Tibial nerve (tissue), 4 donors: ENCODE data around the gene FAM9C. TPM values are rescaled to one million over a fixed set of nuclear protein-coding genes. Genes with fewer than 3 reads are reported as not detected.
"Not testable (repeated sequence)": the region's sequence is repeated elsewhere in the genome, so short reads cannot be mapped to it uniquely, and the experiment has no call there.

Experiments used
- DNase-seq, 2 donors: peaks; one replicate each; pipeline ENCODE4 v3.0.0-alpha.2; 2019; ENCODE audit warnings: low spot score in 2 of 2
- H3K27ac ChIP-seq, 4 donors: fragments of 200-600 bp; sonication (generic) in 3 of 4; one replicate each; pipeline ENCODE4 v1.5.1; 2017 to 2019; ENCODE audit warnings: mild to moderate bottlenecking in 1 of 4
- H3K27me3 ChIP-seq, 2 donors: fragments of 200-600 bp; sonication (generic) in 1 of 2; one replicate each; pipeline versions ENCODE4 v1.5.1 to v1.6.0; 2017 to 2019
- H3K36me3 ChIP-seq, 3 donors: fragments of 200-600 bp; sonication (generic); one replicate each; pipeline ENCODE4 v1.5.1; 2018 to 2019
- H3K4me1 ChIP-seq, 4 donors: fragments of 200-600 bp; sonication (generic) in 3 of 4; one replicate each; pipeline ENCODE4 v1.5.1; 2017 to 2019
- H3K4me3 ChIP-seq, 4 donors: fragments of 200-600 bp; sonication (generic) in 3 of 4; one replicate each; pipeline ENCODE4 v1.5.1; 2017 to 2019; ENCODE audit warnings: mild to moderate bottlenecking in 1 of 4, moderate library complexity in 1 of 4
- H3K9me3 ChIP-seq, 4 donors: fragments of 200-600 bp; sonication (generic) in 3 of 4; one replicate each; pipeline ENCODE4 v1.5.1; 2017 to 2019
- EP300 ChIP-seq, 2 donors: sonication (generic); formaldehyde crosslinking; IDR thresholded peaks; one replicate each; pipeline ENCODE4 v1.6.1; 2017; ENCODE audit warnings: antibody characterized with exemption in 2 of 2, mild to moderate bottlenecking in 1 of 2
- POLR2A ChIP-seq, 2 donors: fragments of 450-650 bp; IDR thresholded peaks; one replicate each; pipeline ENCODE4 v1.6.1; 2017; ENCODE audit warnings: antibody characterized with exemption in 2 of 2, mild to moderate bottlenecking in 2 of 2, moderate library complexity in 2 of 2
- WGBS, 2 donors: methylation state at CpG; one replicate each; pipeline ENCODE4 v1.1.5; 2018; 5-methylcytosine and 5-hydroxymethylcytosine counted together
- total RNA-seq, 4 donors: library from RNA; depleted of rRNA; stranded (reverse); fragments of >200 nt; gene quantifications; one replicate each; pipeline ENCODE4 v1.1.0, GENCODE V29; 2016
- TF ChIP-seq, protein P1 (sequence below), 5 experiments: fragments of 200-600 bp in 3 of 5; fragments of 450-650 bp in 2 of 5; sonication (generic) in 3 of 5; IDR thresholded peaks; one replicate each; pipeline ENCODE4 v1.5.1; 2016 to 2019; ENCODE audit warnings: antibody characterized with exemption in 5 of 5, mild to moderate bottlenecking in 3 of 5, moderate library complexity in 2 of 5

FAM9C gene
- total RNA-seq, 4 donors from 2014 or later: not detected

DNA sequence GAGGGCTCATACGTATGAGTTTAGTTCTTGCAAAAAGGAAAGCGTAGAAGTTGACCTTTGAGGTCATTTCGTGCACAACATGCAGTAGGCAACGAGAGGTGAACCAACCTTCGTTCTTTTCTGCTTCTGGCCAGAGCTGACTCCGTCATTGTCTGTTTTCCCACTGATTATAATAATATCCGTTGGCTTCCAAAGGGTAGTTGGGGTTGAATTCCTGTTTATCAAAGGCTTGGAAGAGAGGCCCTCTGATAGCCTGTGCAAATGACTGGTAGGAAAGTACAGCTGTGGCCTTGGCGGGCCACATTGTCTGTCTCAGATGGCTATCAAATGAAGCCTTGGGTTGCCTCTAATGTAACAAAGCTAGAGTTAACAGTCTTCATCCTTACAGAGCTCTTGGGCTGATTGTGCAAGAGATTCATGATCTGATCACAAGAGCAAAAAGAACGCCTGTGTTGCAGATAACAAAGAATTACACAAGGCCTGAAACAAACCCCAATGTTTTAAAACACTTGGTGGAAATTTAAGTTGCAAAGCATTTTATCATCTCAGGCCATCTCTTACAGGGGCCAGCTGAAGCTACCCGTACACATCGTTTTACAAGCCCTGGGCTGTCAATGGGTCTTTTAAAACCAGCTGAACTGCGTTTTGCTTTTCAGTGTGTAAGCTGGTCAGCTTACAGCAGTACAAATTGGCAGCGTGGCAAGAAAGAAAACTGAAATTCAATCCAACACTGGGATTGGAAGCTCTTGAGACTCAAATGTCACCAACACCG, 46.1 kb upstream of the FAM9C start:
- Histone ChIP-seq H3K4me3 (no peak overlapping the region), H3K27me3 (no peaks in the 10 kb centered on the region)
- 52 to 61% methylated on average over 13 to 14 of the region's 14 CpGs for WGBS, 2 donors

DNA sequence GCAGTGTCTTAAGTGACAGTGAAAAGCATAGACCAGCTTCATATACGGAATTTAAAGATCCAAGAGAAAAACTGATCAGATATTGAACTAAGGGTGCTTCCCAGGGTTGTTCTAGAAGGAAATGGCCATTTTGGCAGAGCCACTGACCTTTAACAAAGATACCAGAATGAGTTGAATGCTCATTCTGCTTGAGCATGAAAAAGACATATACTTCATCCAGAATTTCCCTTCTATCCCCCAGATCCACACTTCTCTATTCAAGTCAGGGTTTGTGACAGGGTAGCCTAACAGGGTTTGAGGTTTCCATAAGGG, 45.6 kb upstream of the FAM9C start:
- Histone ChIP-seq H3K27ac (peak overlapping the region in 3 of 4 donors; percentile 76 to 84 (median 76)), H3K36me3 (no peaks in the 10 kb centered on the region), H3K4me3 (no peak overlapping the region), H3K4me1 (peaks cover 0 to 16% (median 2%) of the 10 kb centered on the region in 4 donors), H3K9me3 (no peaks in the 10 kb centered on the region), H3K27me3 (no peaks in the 10 kb centered on the region)
- TF ChIP-seq, protein P1, sequence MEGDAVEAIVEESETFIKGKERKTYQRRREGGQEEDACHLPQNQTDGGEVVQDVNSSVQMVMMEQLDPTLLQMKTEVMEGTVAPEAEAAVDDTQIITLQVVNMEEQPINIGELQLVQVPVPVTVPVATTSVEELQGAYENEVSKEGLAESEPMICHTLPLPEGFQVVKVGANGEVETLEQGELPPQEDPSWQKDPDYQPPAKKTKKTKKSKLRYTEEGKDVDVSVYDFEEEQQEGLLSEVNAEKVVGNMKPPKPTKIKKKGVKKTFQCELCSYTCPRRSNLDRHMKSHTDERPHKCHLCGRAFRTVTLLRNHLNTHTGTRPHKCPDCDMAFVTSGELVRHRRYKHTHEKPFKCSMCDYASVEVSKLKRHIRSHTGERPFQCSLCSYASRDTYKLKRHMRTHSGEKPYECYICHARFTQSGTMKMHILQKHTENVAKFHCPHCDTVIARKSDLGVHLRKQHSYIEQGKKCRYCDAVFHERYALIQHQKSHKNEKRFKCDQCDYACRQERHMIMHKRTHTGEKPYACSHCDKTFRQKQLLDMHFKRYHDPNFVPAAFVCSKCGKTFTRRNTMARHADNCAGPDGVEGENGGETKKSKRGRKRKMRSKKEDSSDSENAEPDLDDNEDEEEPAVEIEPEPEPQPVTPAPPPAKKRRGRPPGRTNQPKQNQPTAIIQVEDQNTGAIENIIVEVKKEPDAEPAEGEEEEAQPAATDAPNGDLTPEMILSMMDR (IDR thresholded peaks at IDR 0.05): no peak
- no peak for TF ChIP-seq POLR2A (IDR thresholded peaks at IDR 0.05)
- TF ChIP-seq EP300 (IDR thresholded peaks at IDR 0.05): no peak
- WGBS, 2 donors: 63 to 70% methylated on average over 1 of the region's 1 CpG
- no peak for DNase-seq

More for the DNA sequence above, 46.1 kb upstream of the FAM9C start:
- Histone ChIP-seq H3K4me1 (peaks cover 0 to 22% (median 2%) of the 10 kb centered on the region in 4 donors), H3K36me3 (no peaks in the 10 kb centered on the region), H3K9me3 (no peaks in the 10 kb centered on the region), H3K27ac (peak overlapping the region in 3 of 4 donors; percentile 76 to 84 (median 76))
- DNase-seq: peak in 1 of 2 donors; percentile 18
- TF ChIP-seq EP300 (IDR thresholded peaks at IDR 0.05) (peak in 1 of 2 donors; percentile 65), POLR2A (IDR thresholded peaks at IDR 0.05) (no peak)
- TF ChIP-seq, protein P1 (IDR thresholded peaks at IDR 0.05): no peak

DNA sequence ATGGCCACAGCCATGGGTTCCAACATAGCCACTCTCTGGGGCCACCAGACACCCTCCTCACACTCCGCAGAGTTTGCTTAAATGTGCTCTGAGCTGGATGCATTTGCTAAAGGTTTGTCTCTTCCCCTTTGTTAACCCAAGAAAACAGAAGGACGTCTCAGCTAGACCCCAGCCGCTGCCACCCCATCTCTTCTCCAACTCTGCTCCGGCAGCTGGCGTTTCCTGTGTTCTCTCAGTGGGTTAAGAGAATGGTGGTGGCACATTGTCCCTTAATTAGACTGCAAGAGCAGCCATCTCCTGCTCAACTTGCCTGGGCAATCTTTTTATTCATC, 43.7 kb upstream of the FAM9C start:
- Histone ChIP-seq H3K4me3 (no peak overlapping the region), H3K4me1 (peaks cover 0 to 8% (median 2%) of the 10 kb centered on the region in 4 donors), H3K36me3 (no peaks in the 10 kb centered on the region), H3K27me3 (no peaks in the 10 kb centered on the region), H3K27ac (peak overlapping the region in 1 of 4 donors; percentile 50), H3K9me3 (no peaks in the 10 kb centered on the region)
- TF ChIP-seq POLR2A (IDR thresholded peaks at IDR 0.05): no peak
- TF ChIP-seq, protein P1 (IDR thresholded peaks at IDR 0.05): no peak
- no peak for TF ChIP-seq EP300 (IDR thresholded peaks at IDR 0.05)
- no peak for DNase-seq
- 81 to 93% methylated on average over 5 of the region's 5 CpGs for WGBS, 2 donors

DNA sequence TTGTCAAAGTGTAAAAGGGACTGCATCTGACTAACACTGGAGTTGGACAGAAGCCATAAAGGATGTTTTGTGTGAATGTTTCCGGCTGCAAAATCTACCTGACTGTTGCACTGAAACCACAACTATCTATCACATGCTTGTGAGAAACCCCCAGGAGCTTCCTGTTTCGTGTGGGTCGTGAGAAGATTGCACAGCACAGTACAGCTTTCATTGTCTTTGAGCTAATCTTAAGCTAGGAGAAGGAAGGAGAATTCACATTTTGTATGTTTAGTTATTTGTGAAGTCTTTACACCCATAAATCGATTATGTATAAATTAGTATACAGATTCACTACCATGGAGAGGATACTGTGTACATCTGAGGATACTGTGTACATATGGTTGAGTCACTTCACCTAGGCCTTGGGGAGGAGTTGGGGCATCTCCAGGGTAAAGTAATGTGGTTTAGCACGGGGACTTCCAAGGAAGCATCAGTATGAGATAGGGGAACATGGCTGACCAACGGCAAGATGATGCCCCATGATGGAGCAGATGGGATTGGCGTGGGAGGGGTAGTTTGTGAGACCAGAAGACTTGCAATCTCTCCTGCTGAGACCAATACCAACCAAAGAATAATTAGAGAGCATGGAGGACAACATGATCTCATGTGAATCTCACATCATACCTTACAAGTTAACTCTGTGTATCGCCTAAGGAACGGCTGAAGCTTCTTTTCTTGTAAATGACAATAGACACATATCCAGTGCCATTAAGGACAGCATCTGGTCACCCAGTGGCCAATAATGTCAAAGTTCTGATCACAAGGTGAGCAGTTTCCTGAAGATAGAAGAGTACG, 43.1 kb upstream of the FAM9C start:
- Histone ChIP-seq H3K9me3 (no peaks in the 10 kb centered on the region), H3K36me3 (no peaks in the 10 kb centered on the region), H3K4me1 (peaks cover 0 to 8% (median 2%) of the 10 kb centered on the region in 4 donors), H3K27ac (peak overlapping the region in 1 of 4 donors; percentile 50), H3K27me3 (no peaks in the 10 kb centered on the region), H3K4me3 (no peak overlapping the region)
- DNase-seq: no peak
- TF ChIP-seq POLR2A (IDR thresholded peaks at IDR 0.05) (no peak), EP300 (IDR thresholded peaks at IDR 0.05) (peak in 1 of 2 donors; percentile 18)
- TF ChIP-seq, protein P1 (IDR thresholded peaks at IDR 0.05): no peak
- WGBS, 2 donors: 78 to 84% methylated on average over 10 of the region's 10 CpGs

DNA sequence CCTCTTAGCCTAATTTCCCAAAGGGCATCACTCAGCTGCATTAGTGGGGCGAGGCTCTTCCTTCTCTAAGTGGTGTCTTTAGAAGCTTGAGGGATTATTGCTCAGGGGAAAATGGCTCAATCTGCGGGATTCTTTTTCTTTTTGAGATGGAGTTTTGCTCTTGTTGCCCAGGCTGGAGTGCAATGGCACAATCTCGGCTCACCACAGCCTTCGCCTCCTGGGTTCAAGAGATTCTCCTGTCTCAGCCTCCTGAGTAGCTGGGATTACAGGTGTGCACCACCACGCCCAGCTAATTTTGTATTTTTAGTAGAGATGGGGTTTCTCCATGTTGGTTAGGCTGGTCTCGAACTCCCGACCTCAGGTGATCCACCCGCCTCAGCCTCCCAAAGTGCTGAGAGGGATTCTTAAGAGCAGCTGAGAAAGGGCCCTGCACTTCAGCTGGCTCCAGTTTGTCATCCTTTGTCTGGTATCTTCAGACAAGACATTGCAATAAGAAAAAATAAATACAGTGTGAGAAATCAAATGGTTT, 42.4 kb upstream of the FAM9C start:
- not testable (repeated sequence) for H3K9me3 ChIP-seq, H3K27me3 ChIP-seq, H3K36me3 ChIP-seq, H3K4me3 ChIP-seq, DNase-seq
- 87 to 92% methylated on average over 5 to 8 of the region's 8 CpGs for WGBS, 2 donors
- peaks cover 0 to 14% (median 5%) of the 10 kb centered on the region in 4 donors for H3K4me1 ChIP-seq
- peak overlapping the region in 1 of 4 donors; percentile 50 for H3K27ac ChIP-seq
